Spleen (tissue), 11 donors: ENCODE results near the gene TMEM131L. TPM values are rescaled to one million over a fixed set of nuclear protein-coding genes. Genes with fewer than 3 reads are reported as not detected.
A peak's percentile ranks its signal among the peaks of the same experiment; 100 is the strongest.
"Not testable (repeated sequence)": the region's sequence is repeated elsewhere in the genome, so short reads cannot be mapped to it uniquely, and the experiment has no call there.

Experiments used
- DNase-seq: peaks from one replicate; pipeline ENCODE4 v3.0.0-alpha.2; 2020
- H3K27ac ChIP-seq, 8 donors: fragments of 200-600 bp; sonication (generic) in 7 of 8; 1 replicate in 4 of 8; 2 replicates in 4 of 8; pipeline versions ENCODE4 v1.5.0 to v1.8.0; 2016 to 2021; ENCODE audit warnings: inconsistent platforms in 4 of 8, mild to moderate bottlenecking in 4 of 8, moderate library complexity in 1 of 8
- H3K27me3 ChIP-seq, 7 donors: fragments of 200-600 bp; sonication (generic) in 6 of 7; replicated peaks in 1 of 7; 1 replicate in 4 of 7; 2 replicates in 3 of 7; pipeline versions ENCODE4 v1.5.0 to v1.8.0; 2016 to 2021; ENCODE audit warnings: inconsistent platforms in 3 of 7, mild to moderate bottlenecking in 1 of 7
- H3K36me3 ChIP-seq, 6 donors: fragments of 200-600 bp; sonication (generic) in 5 of 6; 1 replicate in 4 of 6; 2 replicates in 2 of 6; pipeline versions ENCODE4 v1.5.0 to v1.8.0; 2016 to 2021; ENCODE audit warnings: inconsistent platforms in 2 of 6
- H3K4me1 ChIP-seq, 6 donors: fragments of 200-600 bp; sonication (generic) in 5 of 6; 1 replicate in 3 of 6; 2 replicates in 3 of 6; pipeline versions ENCODE4 v1.5.0 to v1.8.0; 2016 to 2021; ENCODE audit warnings: inconsistent platforms in 3 of 6
- H3K4me3 ChIP-seq, 8 donors: fragments of 200-600 bp; sonication (generic) in 7 of 8; 1 replicate in 4 of 8; 2 replicates in 4 of 8; pipeline versions ENCODE4 v1.5.0 to v1.8.0; 2016 to 2021; ENCODE audit warnings: inconsistent platforms in 4 of 8, mild to moderate bottlenecking in 4 of 8, moderate library complexity in 2 of 8
- H3K9me3 ChIP-seq, 8 donors: fragments of 200-600 bp; sonication (generic) in 7 of 8; 1 replicate in 4 of 8; 2 replicates in 4 of 8; pipeline versions ENCODE4 v1.5.0 to v1.8.0; 2016 to 2021; ENCODE audit warnings: inconsistent platforms in 4 of 8
- CTCF ChIP-seq, 11 experiments: fragments of 200-600 bp in 7 of 11; fragments of 450-650 bp in 4 of 11; sonication (generic) in 4 of 11; IDR thresholded peaks in 8 of 11; conservative IDR thresholded peaks in 3 of 11; 1 replicate in 7 of 11; 2 replicates in 4 of 11; pipeline versions ENCODE4 v1.4.0 to v1.8.0; 2016 to 2021; ENCODE audit warnings: antibody characterized with exemption in 11 of 11, inconsistent platforms in 4 of 11, mild to moderate bottlenecking in 1 of 11
- POLR2A ChIP-seq, 3 donors: fragments of 450-650 bp; IDR thresholded peaks; one replicate each; pipeline ENCODE4 v1.5.1; 2017; ENCODE audit warnings: antibody characterized with exemption in 3 of 3, mild to moderate bottlenecking in 1 of 3
- POLR2AphosphoS5 ChIP-seq, 3 donors: sonication (generic); formaldehyde crosslinking; IDR thresholded peaks; one replicate each; pipeline ENCODE4 v1.5.1; 2017; ENCODE audit warnings: antibody characterized with exemption in 3 of 3
- WGBS, 5 donors: extraction: QIAGEN DNeasy Blood & Tissue Kit in 3 of 5; methylation state at CpG; one replicate each; pipeline versions ENCODE4 v1.1.5 to v1.1.7; 2013 to 2018; 5-methylcytosine and 5-hydroxymethylcytosine counted together
- intact Hi-C: fragments of 100-400 bp; cut with DNase I; formaldehyde crosslinking; loops from one replicate; pipeline ENCODE4 v1.15.0; 2023; ENCODE audit warnings: low total_unique reads
- polyA plus RNA-seq, 3 donors: library from polyadenylated mRNA; stranded (reverse); fragments of 200-250 nt; gene quantifications; one replicate each; pipeline ENCODE4 v1.2.1, GENCODE V29; 2013
- total RNA-seq, 7 donors: library from RNA; depleted of rRNA in 3 of 7; stranded (reverse); fragments of >200 nt in 3 of 7; fragmentation: NEBNext Ultra II Directional in 4 of 7; extraction: Animal tissue kit (Norgen Biotek cat#: 25700) in 4 of 7; gene quantifications; one replicate each; pipeline versions ENCODE4 v1.1.0 to v1.2.1, GENCODE V29; 2016 to 2021
- donor health status: healthy with polysubstance abuse.
- donor health status: DM: no; HTN: no; CAD: no; lungs with moderate emphysema.
- donor health status: DM: no; HTN: no; CAD: no.
- donor health status: Bipolar disorder and iron deficiency.
- donor health status: healthy.
- donor health status: DM: no; HTN: no; CAD: no.
- donor health status: DM: yes; HTN: yes; CAD: no.

The TMEM131L gene
- total and polyA plus RNA-seq, 10 donors, result 20.9 to 105 (median 80.1) TPM

GRCh38 chr4:153451911-153452657 is 14.1 kb upstream of the TMEM131L start:
- Histone ChIP-seq H3K4me1 (peaks cover 11 to 60% (median 24%) of the 10 kb centered on the region in 6 donors), H3K27ac (peak overlapping the region in 6 of 8 donors; percentile 23 to 83 (median 78)), H3K27me3 (no peaks in the 10 kb centered on the region), H3K36me3 (no peaks in the 10 kb centered on the region), H3K4me3 (no peak overlapping the region), H3K9me3 (no peaks in the 10 kb centered on the region)
- peak; percentile 79 for DNase-seq
- 76 to 88% (median 83%) methylated on average over 27 of the region's 27 CpGs for WGBS, 5 donors
- intact Hi-C loops, result no loop called here
- TF ChIP-seq POLR2A (IDR thresholded peaks at IDR 0.05) (no peak), CTCF (IDR thresholded peaks at IDR 0.05 in 8 of 11, conservative IDR thresholded peaks at IDR 0.05 in 3 of 11) (no peak), POLR2AphosphoS5 (IDR thresholded peaks at IDR 0.05) (no peak)

GRCh38 chr4:153452658-153453378 is 13.3 kb upstream of the TMEM131L start:
- H3K4me1 ChIP-seq, result peaks cover 11 to 60% (median 24%) of the 10 kb centered on the region in 6 donors
- H3K36me3 ChIP-seq, result no peaks in the 10 kb centered on the region
- TF ChIP-seq CTCF (IDR thresholded peaks at IDR 0.05 in 8 of 11, conservative IDR thresholded peaks at IDR 0.05 in 3 of 11) (no peak), POLR2A (IDR thresholded peaks at IDR 0.05) (no peak), POLR2AphosphoS5 (IDR thresholded peaks at IDR 0.05) (no peak)
- H3K27ac ChIP-seq, result peak overlapping the region in 5 of 8 donors; percentile 23 to 83 (median 78)
- H3K4me3 ChIP-seq, result no peak overlapping the region
- 67 to 98% (median 74%) methylated on average over 2 to 4 of the region's 4 CpGs for WGBS, 5 donors
- intact Hi-C loops, result no loop called here
- no peaks in the 10 kb centered on the region for H3K9me3 ChIP-seq
- no peak for DNase-seq
- no peaks in the 10 kb centered on the region for H3K27me3 ChIP-seq

DNA sequence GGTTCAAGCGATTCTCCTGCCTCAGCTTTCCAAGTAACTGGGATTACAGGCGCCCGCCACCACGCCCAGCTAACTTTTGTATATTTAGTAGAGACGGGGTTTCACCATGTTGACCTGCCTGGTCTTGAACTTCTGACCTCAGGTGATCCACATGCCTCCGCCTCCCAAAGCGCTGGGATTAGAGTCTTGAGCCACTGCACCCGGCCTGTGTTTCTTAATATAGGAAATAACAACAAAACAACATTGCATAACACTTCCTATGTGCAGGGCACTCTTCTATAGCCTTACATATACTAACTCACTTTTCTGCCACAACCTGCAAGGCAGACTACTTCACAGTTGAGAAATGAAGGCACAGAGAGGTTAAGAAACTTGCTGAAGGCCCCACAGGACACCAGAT is 12.8 kb upstream of the TMEM131L start:
- no peaks in the 10 kb centered on the region for H3K27me3 ChIP-seq
- TF ChIP-seq CTCF (IDR thresholded peaks at IDR 0.05 in 8 of 11, conservative IDR thresholded peaks at IDR 0.05 in 3 of 11), result no peak
- no peak for TF ChIP-seq POLR2A (IDR thresholded peaks at IDR 0.05)
- peak in 1 of 3 donors; percentile 15 for TF ChIP-seq POLR2AphosphoS5 (IDR thresholded peaks at IDR 0.05)
- H3K4me1 ChIP-seq, result peaks cover 11 to 55% (median 24%) of the 10 kb centered on the region in 6 donors
- WGBS, 5 donors, result 74 to 91% (median 87%) methylated on average over 8 of the region's 8 CpGs
- no peaks in the 10 kb centered on the region for H3K36me3 ChIP-seq
- intact Hi-C loops, result no loop called here
- H3K9me3 ChIP-seq, result no peaks in the 10 kb centered on the region
- H3K4me3 ChIP-seq, result no peak overlapping the region
- DNase-seq, result no peak
- peak overlapping the region in 4 of 8 donors; percentile 56 to 78 (median 68) for H3K27ac ChIP-seq

GRCh38 chr4:153458969-153459368 is 7.2 kb upstream of the TMEM131L start:
- WGBS, 5 donors, result 9 to 17% (median 11%) methylated on average over 1 of the region's 1 CpG
- Histone ChIP-seq H3K4me1 (peaks cover 0 to 13% (median under 1%) of the 10 kb centered on the region in 6 donors), H3K4me3 (no peak overlapping the region), H3K9me3 (no peaks in the 10 kb centered on the region), H3K27ac (no peak overlapping the region), H3K36me3 (no peaks in the 10 kb centered on the region), H3K27me3 (no peaks in the 10 kb centered on the region)
- intact Hi-C loops, result no loop called here
- no peak for DNase-seq
- TF ChIP-seq CTCF (IDR thresholded peaks at IDR 0.05 in 8 of 11, conservative IDR thresholded peaks at IDR 0.05 in 3 of 11) (no peak), POLR2AphosphoS5 (IDR thresholded peaks at IDR 0.05) (no peak), POLR2A (IDR thresholded peaks at IDR 0.05) (no peak)

DNA sequence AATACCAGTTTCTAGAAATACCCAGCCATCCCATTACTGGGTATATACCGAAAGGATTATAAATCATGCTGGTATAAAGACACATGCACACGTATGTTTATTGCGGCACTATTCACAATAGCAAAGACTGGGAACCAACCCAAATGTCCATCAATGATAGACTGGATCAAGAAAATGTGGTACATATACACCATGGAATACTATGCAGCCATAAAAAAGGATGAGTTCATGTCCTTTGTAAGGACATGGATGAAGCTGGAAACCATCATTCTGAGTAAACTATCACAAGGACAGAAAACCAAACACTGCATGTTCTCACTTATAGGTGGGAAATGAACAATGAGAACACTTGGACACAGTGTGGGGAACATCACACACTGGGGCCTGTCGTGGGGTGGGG is 4.6 kb upstream of the TMEM131L start:
- intact Hi-C loops, result loop anchor here (10.0 kb wide), 1 partner anchor 113 kb away; no protein-coding TSS in a partner anchor
- H3K27ac ChIP-seq, result not testable (repeated sequence)
- 95 to 99% (median 97%) methylated on average over 4 of the region's 4 CpGs for WGBS, 5 donors

More for the DNA sequence above, 4.6 kb upstream of the TMEM131L start:
- H3K4me3 ChIP-seq, H3K36me3 ChIP-seq, DNase-seq, H3K9me3 ChIP-seq, H3K27me3 ChIP-seq: not testable (repeated sequence)
- H3K4me1 ChIP-seq, result peaks cover 9 to 30% (median 16%) of the 10 kb centered on the region in 6 donors
